GM23338 (cell line): Measurements from ENCODE around the gene TTYH3. TPM values are rescaled to one million over a fixed set of nuclear protein-coding genes. Genes with fewer than 3 reads are reported as not detected.

Experiments used
- ATAC-seq: fragments of 200-7000 bp; cut with Tn5 transposase; 3 replicates; pipeline ENCODE4 v1.9.1; 2020
- DNase-seq: peaks from one replicate; pipeline ENCODE4 v3.0.0-alpha.2; 2015; ENCODE audit warnings: low spot score
- H2AFZ ChIP-seq: fragments of 200-600 bp; sonication (generic); 2 replicates; pipeline ENCODE4 v1.8.0; 2016; ENCODE audit warnings: antibody characterized with exemption, mild to moderate bottlenecking, moderate library complexity
- H3F3A ChIP-seq: fragments of 200-600 bp; sonication (generic); replicated peaks from 2 replicates; pipeline ENCODE4 v1.8.0; 2017; ENCODE audit warnings: antibody characterized with exemption, mixed run types, low read depth
- H3K27ac ChIP-seq: fragments of 200-600 bp; sonication (generic); 2 replicates; pipeline ENCODE4 v1.6.1; 2016; ENCODE audit warnings: low read depth
- H3K27me3 ChIP-seq: fragments of 200-600 bp; sonication (generic); 2 replicates; pipeline ENCODE4 v1.8.0; 2016; ENCODE audit warnings: mild to moderate bottlenecking, mixed run types, moderate library complexity; ENCODE audit not compliant: insufficient read depth
- H3K36me3 ChIP-seq: fragments of 200-600 bp; sonication (generic); 2 replicates; pipeline ENCODE4 v1.8.0; 2016; ENCODE audit warnings: mild to moderate bottlenecking; ENCODE audit not compliant: insufficient read depth
- H3K4me1 ChIP-seq: fragments of 200-600 bp; sonication (generic); 2 replicates; pipeline ENCODE4 v1.8.0; 2016; ENCODE audit warnings: mild to moderate bottlenecking, moderate library complexity; ENCODE audit not compliant: insufficient read depth
- H3K4me2 ChIP-seq: fragments of 200-600 bp; sonication (generic); 2 replicates; pipeline ENCODE4 v1.7.1; 2017; ENCODE audit warnings: mixed run types
- H3K4me3 ChIP-seq: fragments of 200-600 bp; sonication (generic); 2 replicates; pipeline ENCODE4 v1.6.1; 2016; ENCODE audit warnings: mixed run types
- H3K79me2 ChIP-seq: fragments of 200-600 bp; sonication (generic); replicated peaks from 2 replicates; pipeline ENCODE4 v1.8.0; 2017; ENCODE audit warnings: mild to moderate bottlenecking; ENCODE audit not compliant: insufficient read depth
- H3K9me2 ChIP-seq: fragments of 200-600 bp; sonication (generic); 2 replicates; pipeline ENCODE4 v1.8.0; 2017; ENCODE audit not compliant: insufficient read depth
- H4K20me1 ChIP-seq: fragments of 200-600 bp; sonication (generic); replicated peaks from 2 replicates; pipeline ENCODE4 v1.8.0; 2017; ENCODE audit warnings: mild to moderate bottlenecking; ENCODE audit not compliant: insufficient read depth
- H3K27ac Mint-ChIP-seq: 2 replicates; pipeline ENCODE4 v1.8.0; 2020; ENCODE audit warnings: inconsistent platforms, mild to moderate bottlenecking, moderate library complexity, mixed read lengths
- H3K27me3 Mint-ChIP-seq: 3 replicates; pipeline ENCODE4 v1.8.0; 2022; ENCODE audit warnings: low read depth, mild to moderate bottlenecking, moderate library complexity, mixed read lengths, inconsistent platforms; ENCODE audit not compliant: insufficient read depth, poor library complexity
- H3K36me3 Mint-ChIP-seq: 3 replicates; pipeline ENCODE4 v1.8.0; 2021; ENCODE audit warnings: low read depth, mild to moderate bottlenecking, inconsistent platforms, moderate library complexity, mixed read lengths
- H3K4me1 Mint-ChIP-seq: 3 replicates; pipeline ENCODE4 v1.8.0; 2020; ENCODE audit warnings: mild to moderate bottlenecking, inconsistent platforms, mixed read lengths
- H3K4me3 Mint-ChIP-seq: 3 replicates; pipeline ENCODE4 v1.8.0; 2021; ENCODE audit warnings: moderate library complexity, mild to moderate bottlenecking, inconsistent platforms, mixed read lengths
- H3K9me3 Mint-ChIP-seq: 3 replicates; pipeline ENCODE4 v1.8.0; 2020; ENCODE audit warnings: moderate library complexity, mild to moderate bottlenecking, inconsistent platforms, mixed read lengths
- CREB1 ChIP-seq: fragments of 250-450 bp; sonication (Bioruptor Pico); IDR thresholded peaks from 2 replicates; pipeline ENCODE4 v1.5.0; 2020; ENCODE audit warnings: low read depth, mild to moderate bottlenecking, moderate library complexity
- ETS1 ChIP-seq: IDR thresholded peaks from 2 replicates; pipeline ENCODE4 v1.6.1; 2016; ENCODE audit warnings: antibody characterized with exemption
- EZH2 ChIP-seq: fragments of 200-600 bp; sonication (generic); IDR thresholded peaks from one replicate; pipeline ENCODE4 v1.8.0; 2017; ENCODE audit warnings: antibody characterized with exemption, mild to moderate bottlenecking, low read depth; ENCODE audit not compliant: unreplicated experiment
- JUNB ChIP-seq: IDR thresholded peaks from one replicate; pipeline ENCODE4 v1.6.1; 2016; ENCODE audit warnings: antibody characterized with exemption; ENCODE audit not compliant: unreplicated experiment
- POLR2AphosphoS5 ChIP-seq: IDR thresholded peaks from 2 replicates; pipeline ENCODE4 v1.6.1; 2016; ENCODE audit warnings: antibody characterized with exemption, low read depth
- STAT1 ChIP-seq: IDR thresholded peaks from one replicate; pipeline ENCODE4 v1.6.1; 2016; ENCODE audit warnings: antibody characterized with exemption; ENCODE audit not compliant: unreplicated experiment
- ZNF114 ChIP-seq: fragments of 250-450 bp; sonication (Bioruptor Pico); IDR thresholded peaks from 2 replicates; pipeline ENCODE4 v1.5.0; 2020; ENCODE audit warnings: mild to moderate bottlenecking, moderate library complexity
- polyA plus RNA-seq: library from polyadenylated mRNA; unstranded; fragments of >200 nt; fragmentation: Nextera tagmentation; extraction: Ambion mirVana; gene quantifications from 2 replicates; pipeline ENCODE4 v1.2.1, GENCODE V29; 2016
- total RNA-seq: library from RNA; depleted of rRNA; stranded (reverse); fragments of >200 nt; shearing (Covaris generic); gene quantifications from 2 replicates; pipeline ENCODE4 v1.2.3, GENCODE V29; 2014
- TF ChIP-seq, protein P1 (sequence below): fragments of 250-450 bp; sonication (Bioruptor Pico); IDR thresholded peaks from 2 replicates; pipeline ENCODE4 v1.5.0; 2020; ENCODE audit warnings: mild to moderate bottlenecking, moderate library complexity

The TTYH3 gene
- total and polyA plus RNA-seq, 2 experiments from 2014 or later, result 59.6 to 126 TPM

DNA sequence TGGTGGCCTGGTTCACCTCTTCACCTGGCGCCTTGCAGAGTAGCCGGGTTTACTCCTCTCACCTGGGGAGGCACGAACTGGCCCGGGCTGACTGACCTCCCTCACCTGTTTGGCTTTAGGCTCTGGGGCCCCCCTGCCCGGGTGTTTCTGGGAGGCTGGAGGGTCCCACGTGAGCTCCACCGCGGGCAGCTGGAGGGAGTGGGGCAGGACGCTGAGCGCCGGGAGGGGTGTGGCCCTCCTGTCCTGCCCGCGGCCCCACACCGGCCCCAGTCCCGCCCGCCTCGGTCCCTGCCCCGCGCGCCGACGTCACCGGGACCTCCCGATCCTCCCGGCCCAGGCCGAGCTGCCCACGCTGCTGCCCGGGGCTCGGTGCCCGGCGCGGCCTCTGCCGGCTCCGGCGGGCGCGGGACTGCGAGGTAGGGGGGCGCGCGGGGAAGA, 56.1 kb downstream of the TTYH3 start, which contains the start of gene AMZ1:
Gene AMZ1, plus strand, starts transcription at position 322 of the 438 bp plus-strand sequence. CDS start 12,250 bp downstream, outside the sequence.
- Histone ChIP-seq H3K9me2 (no peaks in the 10 kb centered on the region), H4K20me1 (no peaks in the 10 kb centered on the region), H3K4me2 (peak within 1 kb of the TSS; percentile 87), H2AFZ (peak within 1 kb of the TSS; percentile 96), H3F3A (0 out of 2 replicates have a peak, but pooled peaks cover 9% of the 10 kb centered on the region), H3K4me3 (peak within 1 kb of the TSS; percentile 65), H3K36me3 (no peaks in the 10 kb centered on the region), H3K79me2 (no peaks in the 10 kb centered on the region), H3K27ac (no peak within 1 kb of the TSS), H3K4me1 (no peaks in the 10 kb centered on the region; the same call in 1 of the 2 replicates), H3K27me3 (peaks cover 25% of the 10 kb centered on the region)
- ATAC-seq (peak; percentile 67), DNase-seq (no peak)
- Mint-ChIP-seq H3K4me3 (peak within 1 kb of the TSS; percentile 67), H3K27ac (no peak within 1 kb of the TSS), H3K4me1 (peaks cover 13% of the 10 kb centered on the region), H3K9me3 (0 out of 3 replicates have a peak, but pooled peaks cover 2% of the 10 kb centered on the region), H3K36me3 (no peaks in the 10 kb centered on the region; the same call in 2 of the 3 replicates), H3K27me3 (peaks cover 26% of the 10 kb centered on the region)
- TF ChIP-seq JUNB (no peak), ETS1 (no peak), ZNF114 (CRISPR knock-in tag) (no peak), CREB1 (0 out of 2 replicates have a peak, but pooled peaks have one; percentile 21), STAT1 (no peak)

- Histone ChIP-seq H3K27ac (no peak overlapping the region), H3K4me1 (no peaks in the 10 kb centered on the region; the same call in 1 of the 2 replicates), H2AFZ (peak overlapping the region; percentile 96), H3K4me3 (peak overlapping the region; percentile 65), H3K9me2 (no peaks in the 10 kb centered on the region), H3K36me3 (no peaks in the 10 kb centered on the region), H3K27me3 (peaks cover 25% of the 10 kb centered on the region), H3F3A (0 out of 2 replicates have a peak, but pooled peaks cover 9% of the 10 kb centered on the region), H4K20me1 (no peaks in the 10 kb centered on the region), H3K79me2 (no peaks in the 10 kb centered on the region), H3K4me2 (peak overlapping the region; percentile 87)
- no peak for DNase-seq
- peaks cover 26% of the 10 kb centered on the region for H3K27me3 Mint-ChIP-seq
- no peaks in the 10 kb centered on the region for H3K36me3 Mint-ChIP-seq
- peak overlapping the region; percentile 67 for H3K4me3 Mint-ChIP-seq
- H3K27ac Mint-ChIP-seq, result no peak overlapping the region
- H3K9me3 Mint-ChIP-seq, result no peaks in the 10 kb centered on the region
- H3K4me1 Mint-ChIP-seq, result peaks cover 13% of the 10 kb centered on the region
- peak; percentile 73 for ATAC-seq
- TF ChIP-seq, protein P1, sequence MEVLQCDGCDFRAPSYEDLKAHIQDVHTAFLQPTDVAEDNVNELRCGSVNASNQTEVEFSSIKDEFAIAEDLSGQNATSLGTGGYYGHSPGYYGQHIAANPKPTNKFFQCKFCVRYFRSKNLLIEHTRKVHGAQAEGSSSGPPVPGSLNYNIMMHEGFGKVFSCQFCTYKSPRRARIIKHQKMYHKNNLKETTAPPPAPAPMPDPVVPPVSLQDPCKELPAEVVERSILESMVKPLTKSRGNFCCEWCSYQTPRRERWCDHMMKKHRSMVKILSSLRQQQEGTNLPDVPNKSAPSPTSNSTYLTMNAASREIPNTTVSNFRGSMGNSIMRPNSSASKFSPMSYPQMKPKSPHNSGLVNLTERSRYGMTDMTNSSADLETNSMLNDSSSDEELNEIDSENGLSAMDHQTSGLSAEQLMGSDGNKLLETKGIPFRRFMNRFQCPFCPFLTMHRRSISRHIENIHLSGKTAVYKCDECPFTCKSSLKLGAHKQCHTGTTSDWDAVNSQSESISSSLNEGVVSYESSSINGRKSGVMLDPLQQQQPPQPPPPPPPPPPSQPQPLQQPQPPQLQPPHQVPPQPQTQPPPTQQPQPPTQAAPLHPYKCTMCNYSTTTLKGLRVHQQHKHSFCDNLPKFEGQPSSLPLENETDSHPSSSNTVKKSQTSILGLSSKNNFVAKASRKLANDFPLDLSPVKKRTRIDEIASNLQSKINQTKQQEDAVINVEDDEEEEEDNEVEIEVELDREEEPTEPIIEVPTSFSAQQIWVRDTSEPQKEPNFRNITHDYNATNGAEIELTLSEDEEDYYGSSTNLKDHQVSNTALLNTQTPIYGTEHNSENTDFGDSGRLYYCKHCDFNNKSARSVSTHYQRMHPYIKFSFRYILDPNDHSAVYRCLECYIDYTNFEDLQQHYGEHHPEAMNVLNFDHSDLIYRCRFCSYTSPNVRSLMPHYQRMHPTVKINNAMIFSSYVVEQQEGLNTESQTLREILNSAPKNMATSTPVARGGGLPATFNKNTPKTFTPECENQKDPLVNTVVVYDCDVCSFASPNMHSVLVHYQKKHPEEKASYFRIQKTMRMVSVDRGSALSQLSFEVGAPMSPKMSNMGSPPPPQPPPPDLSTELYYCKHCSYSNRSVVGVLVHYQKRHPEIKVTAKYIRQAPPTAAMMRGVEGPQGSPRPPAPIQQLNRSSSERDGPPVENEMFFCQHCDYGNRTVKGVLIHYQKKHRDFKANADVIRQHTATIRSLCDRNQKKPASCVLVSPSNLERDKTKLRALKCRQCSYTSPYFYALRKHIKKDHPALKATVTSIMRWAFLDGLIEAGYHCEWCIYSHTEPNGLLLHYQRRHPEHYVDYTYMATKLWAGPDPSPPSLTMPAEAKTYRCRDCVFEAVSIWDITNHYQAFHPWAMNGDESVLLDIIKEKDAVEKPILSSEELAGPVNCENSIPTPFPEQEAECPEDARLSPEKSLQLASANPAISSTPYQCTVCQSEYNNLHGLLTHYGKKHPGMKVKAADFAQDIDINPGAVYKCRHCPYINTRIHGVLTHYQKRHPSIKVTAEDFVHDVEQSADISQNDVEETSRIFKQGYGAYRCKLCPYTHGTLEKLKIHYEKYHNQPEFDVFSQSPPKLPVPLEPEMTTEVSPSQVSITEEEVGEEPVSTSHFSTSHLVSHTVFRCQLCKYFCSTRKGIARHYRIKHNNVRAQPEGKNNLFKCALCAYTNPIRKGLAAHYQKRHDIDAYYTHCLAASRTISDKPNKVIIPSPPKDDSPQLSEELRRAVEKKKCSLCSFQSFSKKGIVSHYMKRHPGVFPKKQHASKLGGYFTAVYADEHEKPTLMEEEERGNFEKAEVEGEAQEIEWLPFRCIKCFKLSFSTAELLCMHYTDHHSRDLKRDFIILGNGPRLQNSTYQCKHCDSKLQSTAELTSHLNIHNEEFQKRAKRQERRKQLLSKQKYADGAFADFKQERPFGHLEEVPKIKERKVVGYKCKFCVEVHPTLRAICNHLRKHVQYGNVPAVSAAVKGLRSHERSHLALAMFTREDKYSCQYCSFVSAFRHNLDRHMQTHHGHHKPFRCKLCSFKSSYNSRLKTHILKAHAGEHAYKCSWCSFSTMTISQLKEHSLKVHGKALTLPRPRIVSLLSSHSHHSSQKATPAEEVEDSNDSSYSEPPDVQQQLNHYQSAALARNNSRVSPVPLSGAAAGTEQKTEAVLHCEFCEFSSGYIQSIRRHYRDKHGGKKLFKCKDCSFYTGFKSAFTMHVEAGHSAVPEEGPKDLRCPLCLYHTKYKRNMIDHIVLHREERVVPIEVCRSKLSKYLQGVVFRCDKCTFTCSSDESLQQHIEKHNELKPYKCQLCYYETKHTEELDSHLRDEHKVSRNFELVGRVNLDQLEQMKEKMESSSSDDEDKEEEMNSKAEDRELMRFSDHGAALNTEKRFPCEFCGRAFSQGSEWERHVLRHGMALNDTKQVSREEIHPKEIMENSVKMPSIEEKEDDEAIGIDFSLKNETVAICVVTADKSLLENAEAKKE (CRISPR knock-in tag), result no peak
- no peak for TF ChIP-seq POLR2AphosphoS5
- TF ChIP-seq EZH2, result peak; percentile 28
Observed at GRCh38 chr7:2688409-2689342, 56.9 kb downstream of the TTYH3 start.
